ENCODE data around the gene AOC3. TPM values are rescaled to one million over a fixed set of nuclear protein-coding genes. Genes with fewer than 3 reads are reported as not detected.
"Not testable (repeated sequence)": the region's sequence is repeated elsewhere in the genome, so short reads cannot be mapped to it uniquely, and the experiment has no call there.

Gene AOC3
- total and polyA plus RNA-seq, 7 experiments from 2014 or later: 0.98 to 2.0 (median 1.1) TPM; not detected in 2

DNA sequence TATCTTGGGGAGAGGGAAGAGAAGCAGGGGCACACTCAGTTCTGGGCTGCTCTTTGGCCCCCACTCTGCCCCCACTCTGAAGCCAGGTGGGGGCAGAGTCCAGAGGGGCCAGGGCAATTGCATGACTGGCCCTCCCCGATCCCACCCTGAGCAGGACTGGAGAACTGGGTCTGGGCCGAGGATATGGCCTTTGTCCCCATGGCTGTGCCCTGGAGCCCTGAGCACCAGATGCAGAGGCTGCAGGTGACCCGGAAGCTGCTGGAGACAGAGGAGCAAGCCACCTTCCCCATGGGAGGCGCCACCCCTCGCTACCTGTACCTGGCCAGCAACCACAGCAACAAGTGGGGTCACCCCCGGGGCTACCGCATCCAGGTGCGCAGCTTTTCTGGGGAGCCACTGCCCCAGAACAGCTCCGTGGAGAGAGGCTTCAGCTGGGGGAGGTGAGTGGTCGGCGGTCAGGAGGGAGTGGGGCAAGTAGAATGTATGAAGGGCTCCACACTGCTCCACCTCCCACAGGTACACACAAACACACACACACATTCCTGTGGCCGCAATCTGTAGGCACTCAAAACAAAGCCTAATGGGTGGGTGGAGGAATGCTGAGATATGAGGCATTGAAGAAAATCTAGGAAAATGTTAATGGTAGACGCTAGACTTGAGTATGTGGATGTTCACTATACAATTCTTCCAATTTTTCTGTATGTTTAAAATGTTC is 21.4 kb downstream of the AOC3 start:
- CTCF ChIA-PET: no interaction called here

DNA sequence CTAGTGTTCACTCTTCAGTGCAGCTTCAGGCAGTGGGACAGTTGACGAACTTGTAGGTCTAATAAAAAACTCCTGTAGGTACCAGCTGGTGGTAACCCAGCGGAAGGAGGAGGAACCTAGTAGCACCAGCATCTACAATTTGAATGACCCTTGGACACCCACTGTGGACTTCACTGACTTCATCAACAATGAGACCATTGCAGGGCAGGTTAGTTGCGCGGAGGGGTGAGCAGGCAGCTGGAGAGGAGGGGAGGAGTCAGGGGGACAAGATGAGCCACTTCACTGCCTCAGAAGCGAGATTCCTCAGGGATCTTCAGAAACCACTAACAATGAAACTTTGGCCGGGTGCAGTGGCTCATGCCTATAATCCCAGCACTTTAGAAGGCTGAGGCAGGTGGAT is 22.3 kb downstream of the AOC3 start:
- Histone ChIP-seq H3K27me3 (ENCODE audit: control insufficient read depth in 2 of 2, insufficient read depth in 2 of 2, low read length in 2 of 2) (no peaks in the 10 kb centered on the region), H3K27ac (ENCODE audit: low read depth, low read length) (no peak overlapping the region), H3K9me3 (ENCODE audit: control insufficient read depth in 2 of 3, low read length in 3 of 3) (no peaks in the 10 kb centered on the region), H3K4me3 (ENCODE audit: low read length) (no peak overlapping the region), H3K4me1 (ENCODE audit: control insufficient read depth in 2 of 2, insufficient read depth in 2 of 2, low read length in 2 of 2) (no peaks in the 10 kb centered on the region), H3K36me3 (ENCODE audit: control insufficient read depth in 2 of 3, insufficient read depth in 3 of 3, low read length in 3 of 3) (no peaks in the 10 kb centered on the region)
- H3K9me3 Mint-ChIP-seq: peaks cover 0 to 10% (median 3%) of the 10 kb centered on the region in 11 donors
- CTCF ChIA-PET: no interaction called here
- H3K4me3 Mint-ChIP-seq: no peak overlapping the region
- H3K36me3 Mint-ChIP-seq: peaks cover 0 to 4% (median 0%) of the 10 kb centered on the region in 5 donors
- POLR2A ChIA-PET: no interaction called here
- peak overlapping the region in 1 of 9 donors; percentile 4 for H3K27ac Mint-ChIP-seq
- ATAC-seq (no peak), DNase-seq (no peak)
- no peaks in the 10 kb centered on the region for H3K4me1 Mint-ChIP-seq
- intact Hi-C loops (cut with micrococcal nuclease): no loop called here
- peaks cover 6 to 22% (median 16%) of the 10 kb centered on the region in 5 donors for H3K27me3 Mint-ChIP-seq

More for the DNA sequence above, 21.4 kb downstream of the AOC3 start:
- no peaks in the 10 kb centered on the region for H3K4me1 Mint-ChIP-seq
- no peak for DNase-seq
- Histone ChIP-seq H3K36me3 (ENCODE audit: control insufficient read depth in 2 of 3, insufficient read depth in 3 of 3, low read length in 3 of 3) (no peaks in the 10 kb centered on the region), H3K27me3 (ENCODE audit: control insufficient read depth in 2 of 2, insufficient read depth in 2 of 2, low read length in 2 of 2) (no peaks in the 10 kb centered on the region), H3K4me3 (ENCODE audit: low read length) (no peak overlapping the region), H3K4me1 (ENCODE audit: control insufficient read depth in 2 of 2, insufficient read depth in 2 of 2, low read length in 2 of 2) (no peaks in the 10 kb centered on the region), H3K9me3 (ENCODE audit: control insufficient read depth in 2 of 3, low read length in 3 of 3) (no peaks in the 10 kb centered on the region), H3K27ac (ENCODE audit: low read depth, low read length) (no peak overlapping the region)
- POLR2A ChIA-PET: no interaction called here
- H3K4me3 Mint-ChIP-seq: no peak overlapping the region
- peaks cover 4 to 17% (median 9%) of the 10 kb centered on the region in 5 donors for H3K27me3 Mint-ChIP-seq
- H3K36me3 Mint-ChIP-seq: peaks cover 0 to 4% (median 0%) of the 10 kb centered on the region in 5 donors
- no peak for ATAC-seq
- intact Hi-C loops (cut with micrococcal nuclease): no loop called here
- peaks cover 0 to 10% (median 3%) of the 10 kb centered on the region in 11 donors for H3K9me3 Mint-ChIP-seq
- no peak overlapping the region for H3K27ac Mint-ChIP-seq

DNA sequence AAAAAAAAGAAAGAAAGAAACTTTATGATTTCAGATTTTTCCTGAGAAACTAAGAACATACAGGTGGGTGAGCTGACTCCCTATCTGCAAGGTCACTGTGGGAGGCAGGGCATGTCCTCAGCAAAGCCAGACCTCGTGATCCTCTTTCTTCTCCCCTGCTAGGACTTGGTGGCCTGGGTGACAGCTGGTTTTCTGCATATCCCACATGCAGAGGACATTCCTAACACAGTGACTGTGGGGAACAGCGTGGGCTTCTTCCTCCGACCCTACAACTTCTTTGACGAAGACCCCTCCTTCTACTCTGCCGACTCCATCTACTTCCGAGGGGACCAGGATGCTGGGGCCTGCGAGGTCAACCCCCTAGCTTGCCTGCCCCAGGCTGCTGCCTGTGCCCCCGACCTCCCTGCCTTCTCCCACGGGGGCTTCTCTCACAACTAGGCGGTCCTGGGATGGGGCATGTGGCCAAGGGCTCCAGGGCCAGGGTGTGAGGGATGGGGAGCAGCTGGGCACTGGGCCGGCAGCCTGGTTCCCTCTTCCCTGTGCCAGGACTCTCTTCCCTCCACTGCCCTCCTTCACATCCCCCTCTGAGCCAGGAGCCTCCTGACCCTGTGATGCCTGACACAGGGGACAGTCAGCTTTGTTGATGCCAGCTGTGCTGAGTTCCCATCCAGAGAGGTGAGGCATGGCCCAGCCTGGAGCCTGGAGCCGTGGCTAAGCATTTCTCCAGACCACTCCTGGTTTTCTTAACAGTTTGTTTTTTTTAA is 23.1 kb downstream of the AOC3 start:
- H3K9me3 Mint-ChIP-seq; H3K36me3 Mint-ChIP-seq; DNase-seq; H3K4me3 Mint-ChIP-seq; intact Hi-C loops (cut with micrococcal nuclease); H3K4me1 Mint-ChIP-seq; H3K36me3 ChIP-seq (ENCODE audit: control insufficient read depth in 2 of 3, insufficient read depth in 3 of 3, low read length in 3 of 3); CTCF ChIA-PET; POLR2A ChIA-PET; H3K4me1 ChIP-seq (ENCODE audit: control insufficient read depth in 2 of 2, insufficient read depth in 2 of 2, low read length in 2 of 2); H3K27ac ChIP-seq (ENCODE audit: low read depth, low read length); ATAC-seq; H3K27ac Mint-ChIP-seq; H3K4me3 ChIP-seq (ENCODE audit: low read length); H3K27me3 ChIP-seq (ENCODE audit: control insufficient read depth in 2 of 2, insufficient read depth in 2 of 2, low read length in 2 of 2); H3K9me3 ChIP-seq (ENCODE audit: control insufficient read depth in 2 of 3, low read length in 3 of 3): not testable (repeated sequence)
- H3K27me3 Mint-ChIP-seq: peaks cover 6 to 22% (median 14%) of the 10 kb centered on the region in 5 donors

DNA sequence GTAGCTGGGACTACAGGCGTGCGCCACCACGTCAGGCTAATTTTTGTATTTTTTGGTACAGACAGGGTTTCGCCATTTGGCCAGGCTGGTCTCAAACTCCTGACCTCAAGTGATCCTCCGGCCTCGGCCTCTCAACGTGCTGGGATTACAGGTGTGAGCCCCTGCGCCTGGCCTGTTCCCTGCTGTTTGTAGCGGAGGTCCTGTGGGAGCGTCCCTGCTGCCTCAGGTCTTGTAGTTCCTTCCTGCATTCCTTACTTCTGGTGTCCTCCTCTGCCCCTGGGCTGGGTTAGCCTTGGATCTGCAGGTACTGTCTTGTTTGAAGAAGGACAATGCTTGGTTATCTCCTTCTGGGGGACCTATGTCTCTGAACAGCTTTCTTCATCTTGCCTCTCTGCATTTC is 26.0 kb downstream of the AOC3 start:
- Mint-ChIP-seq H3K9me3 (peaks cover 0 to 3% (median 0%) of the 10 kb centered on the region in 11 donors), H3K4me3 (no peak overlapping the region), H3K27me3 (peaks cover 6 to 20% (median 12%) of the 10 kb centered on the region in 5 donors), H3K4me1 (no peaks in the 10 kb centered on the region), H3K36me3 (peaks cover 0 to 4% (median 0%) of the 10 kb centered on the region in 5 donors), H3K27ac (no peak overlapping the region)
- no peak for DNase-seq
- Histone ChIP-seq H3K27ac (ENCODE audit: low read depth, low read length) (no peak overlapping the region), H3K4me3 (ENCODE audit: low read length) (no peak overlapping the region), H3K9me3 (ENCODE audit: control insufficient read depth in 2 of 3, low read length in 3 of 3) (no peaks in the 10 kb centered on the region), H3K4me1 (ENCODE audit: control insufficient read depth in 2 of 2, insufficient read depth in 2 of 2, low read length in 2 of 2) (no peaks in the 10 kb centered on the region), H3K27me3 (ENCODE audit: control insufficient read depth in 2 of 2, insufficient read depth in 2 of 2, low read length in 2 of 2) (no peaks in the 10 kb centered on the region), H3K36me3 (ENCODE audit: control insufficient read depth in 2 of 3, insufficient read depth in 3 of 3, low read length in 3 of 3) (no peaks in the 10 kb centered on the region)
- intact Hi-C loops (cut with micrococcal nuclease): no loop called here
- ChIA-PET CTCF (interaction anchor here (0.6 kb wide), 1 partner anchor 433 kb away, joined by 4 read pairs; no protein-coding TSS in a partner anchor), POLR2A (no interaction called here)
- no peak for ATAC-seq

DNA sequence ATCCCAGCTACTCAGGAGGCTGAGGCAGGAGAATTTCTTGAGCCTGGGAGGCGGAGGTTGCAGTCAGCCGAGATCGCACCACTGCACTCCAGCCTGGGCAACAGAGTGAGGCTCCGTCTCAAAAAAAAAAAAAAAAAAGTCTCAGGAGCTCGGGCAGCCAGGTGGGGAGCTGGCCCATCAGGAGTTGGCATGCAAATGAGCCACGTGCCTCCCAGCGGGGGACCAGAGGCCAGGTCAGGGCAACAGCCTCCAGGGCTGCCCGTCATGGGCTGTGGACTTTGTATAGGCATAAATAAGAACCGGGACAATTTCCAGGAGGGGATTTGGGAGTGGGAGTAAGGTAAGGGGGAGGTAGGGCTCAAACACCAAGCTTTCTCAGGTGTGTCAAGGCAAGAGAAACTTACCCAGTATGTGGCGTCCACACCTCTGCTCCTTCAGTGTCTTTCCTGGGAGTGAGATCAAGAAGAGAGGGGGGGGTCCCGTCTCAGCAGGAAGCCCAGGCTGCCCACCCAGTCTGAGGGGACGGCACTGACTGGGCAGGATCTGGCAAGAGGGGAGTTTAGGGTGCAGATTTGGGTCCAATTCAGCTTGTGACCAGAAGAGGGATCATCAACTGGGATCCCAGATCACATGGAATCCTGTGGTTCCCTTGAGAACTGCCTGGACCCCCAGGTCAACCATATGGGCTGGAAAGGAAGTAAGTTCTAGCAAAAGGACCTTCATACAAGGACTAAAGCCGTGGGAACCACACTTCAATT is 27.3 kb downstream of the AOC3 start:
- Mint-ChIP-seq H3K36me3 (peaks cover 0 to 4% (median 0%) of the 10 kb centered on the region in 5 donors), H3K27me3 (peaks cover 4 to 20% (median 12%) of the 10 kb centered on the region in 5 donors), H3K4me1 (no peaks in the 10 kb centered on the region), H3K9me3 (no peaks in the 10 kb centered on the region), H3K27ac (no peak overlapping the region), H3K4me3 (no peak overlapping the region)
- Histone ChIP-seq H3K27ac (ENCODE audit: low read depth, low read length) (no peak overlapping the region), H3K4me1 (ENCODE audit: control insufficient read depth in 2 of 2, insufficient read depth in 2 of 2, low read length in 2 of 2) (no peaks in the 10 kb centered on the region), H3K9me3 (ENCODE audit: control insufficient read depth in 2 of 3, low read length in 3 of 3) (no peaks in the 10 kb centered on the region), H3K36me3 (ENCODE audit: control insufficient read depth in 2 of 3, insufficient read depth in 3 of 3, low read length in 3 of 3) (no peaks in the 10 kb centered on the region), H3K27me3 (ENCODE audit: control insufficient read depth in 2 of 2, insufficient read depth in 2 of 2, low read length in 2 of 2) (no peaks in the 10 kb centered on the region), H3K4me3 (ENCODE audit: low read length) (no peak overlapping the region)
- intact Hi-C loops (cut with micrococcal nuclease): no loop called here
- ChIA-PET CTCF (no interaction called here), POLR2A (no interaction called here)
- DNase-seq (no peak), ATAC-seq (no peak)

DNA sequence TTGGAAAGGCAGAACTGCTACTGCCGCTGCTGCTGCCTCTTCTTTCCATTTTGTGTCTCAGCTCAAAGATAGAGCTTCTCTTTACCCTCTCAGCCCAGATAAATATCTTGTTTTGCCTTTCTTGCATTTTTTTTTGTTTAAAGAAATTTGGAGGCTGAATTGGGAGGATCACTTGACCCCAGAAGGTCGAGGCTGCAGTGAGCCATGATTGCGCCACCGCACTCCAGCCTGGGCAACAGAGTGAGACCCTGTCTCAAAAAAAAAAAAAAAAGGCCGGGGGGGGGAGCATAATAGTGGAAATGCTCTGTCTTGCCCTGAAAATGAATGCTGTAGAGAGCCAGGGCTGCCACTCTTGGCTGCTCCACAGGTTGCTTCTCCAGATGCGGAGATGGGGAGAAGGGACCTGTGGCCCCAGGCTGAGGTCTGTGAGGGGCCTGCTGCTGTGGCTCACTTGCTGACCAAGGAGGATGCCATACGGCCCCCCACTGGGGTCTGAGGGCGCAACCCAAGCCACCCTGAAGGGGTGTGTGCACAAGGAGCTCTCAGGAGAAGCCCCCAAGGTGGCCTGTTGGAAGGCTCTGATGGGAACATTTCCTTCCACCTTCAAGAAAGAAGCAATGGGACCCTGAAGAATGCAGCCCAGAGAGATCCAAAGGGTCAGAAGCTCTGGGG is 28.1 kb downstream of the AOC3 start:
- CTCF ChIA-PET: no interaction called here
- H3K27ac Mint-ChIP-seq: no peak overlapping the region

More for the DNA sequence above, 28.1 kb downstream of the AOC3 start:
- DNase-seq: no peak
- no peaks in the 10 kb centered on the region for H3K27me3 ChIP-seq (ENCODE audit: control insufficient read depth in 2 of 2, insufficient read depth in 2 of 2, low read length in 2 of 2)
- peaks cover 3 to 20% (median 12%) of the 10 kb centered on the region in 5 donors for H3K27me3 Mint-ChIP-seq
- no peak overlapping the region for H3K4me3 Mint-ChIP-seq
- no peak overlapping the region for H3K27ac ChIP-seq (ENCODE audit: low read depth, low read length)
- no peaks in the 10 kb centered on the region for H3K4me1 ChIP-seq (ENCODE audit: control insufficient read depth in 2 of 2, insufficient read depth in 2 of 2, low read length in 2 of 2)
- no peak overlapping the region for H3K4me3 ChIP-seq (ENCODE audit: low read length)
- H3K36me3 ChIP-seq (ENCODE audit: control insufficient read depth in 2 of 3, insufficient read depth in 3 of 3, low read length in 3 of 3): no peaks in the 10 kb centered on the region
- no peak for ATAC-seq
- H3K4me1 Mint-ChIP-seq: no peaks in the 10 kb centered on the region
- peaks cover 0 to 4% (median 0%) of the 10 kb centered on the region in 5 donors for H3K36me3 Mint-ChIP-seq
- no peaks in the 10 kb centered on the region for H3K9me3 Mint-ChIP-seq
- POLR2A ChIA-PET: no interaction called here
- no peaks in the 10 kb centered on the region for H3K9me3 ChIP-seq (ENCODE audit: control insufficient read depth in 2 of 3, low read length in 3 of 3)
- intact Hi-C loops (cut with micrococcal nuclease): no loop called here

Measured in naive thymus-derived CD4-positive, alpha-beta T cell (primary cell).